ENCODE measurements around the gene WDTC1.
"Not testable (repeated sequence)": the region's sequence is repeated elsewhere in the genome, so short reads cannot be mapped to it uniquely, and the experiment has no call there.

Gene WDTC1

DNA sequence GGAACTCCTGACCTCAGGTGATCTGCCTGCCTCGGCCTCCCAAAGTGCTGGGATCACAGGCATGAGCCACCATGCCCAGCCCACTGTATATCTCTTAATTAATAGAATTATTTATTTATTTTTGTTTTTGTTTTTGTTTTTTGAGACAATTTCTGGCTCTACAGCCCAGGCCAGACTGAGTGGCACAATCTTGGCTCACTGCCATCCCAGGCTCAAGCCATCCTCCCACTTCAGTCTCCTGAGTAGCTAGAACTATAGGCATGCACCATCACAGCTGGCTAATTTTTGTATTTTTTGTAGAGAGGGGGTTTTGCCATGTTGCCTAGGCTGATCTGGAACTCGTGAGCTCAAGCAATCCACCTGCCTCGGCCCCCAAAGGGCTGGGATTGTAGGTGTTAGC is 15.7 kb upstream of the WDTC1 start:
- Histone ChIP-seq H3K9me3 (ENCODE audit: control insufficient read depth, insufficient read depth, low read length) (no peaks in the 10 kb centered on the region), H3K36me3 (ENCODE audit: control insufficient read depth, insufficient read depth, low read length) (no peaks in the 10 kb centered on the region), H3K9ac (ENCODE audit: low read depth, low read length) (no peak overlapping the region), H3K27me3 (ENCODE audit: control insufficient read depth, insufficient read depth, low read length) (no peaks in the 10 kb centered on the region), H3K4me1 (ENCODE audit: control insufficient read depth, insufficient read depth, low read length) (no peaks in the 10 kb centered on the region), H3K27ac (ENCODE audit: low read depth, low read length) (no peak overlapping the region), H3K4me3 (ENCODE audit: low read depth, low read length) (no peak overlapping the region)

DNA sequence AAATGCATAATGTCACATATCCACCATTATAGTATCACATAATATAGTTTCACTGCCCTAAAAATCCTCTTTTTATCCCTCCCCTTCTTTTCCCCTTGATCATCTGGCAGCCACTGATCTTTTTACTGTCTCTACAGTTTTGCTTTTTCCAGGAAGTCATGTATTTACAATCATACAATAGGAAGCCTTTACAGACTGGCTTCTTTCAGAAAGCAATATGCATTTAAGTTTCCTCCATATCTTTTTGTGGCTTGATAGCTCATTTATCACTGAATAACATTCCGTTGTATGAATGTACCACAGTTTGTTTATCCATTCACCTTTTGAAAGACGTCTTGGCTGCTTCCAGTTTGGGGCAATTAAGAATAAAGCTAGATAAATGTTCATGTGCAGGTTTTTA is 14.3 kb upstream of the WDTC1 start:
- H3K4me1 ChIP-seq (ENCODE audit: control insufficient read depth, insufficient read depth, low read length) = no peaks in the 10 kb centered on the region
- no peaks in the 10 kb centered on the region for H3K9me3 ChIP-seq (ENCODE audit: control insufficient read depth, insufficient read depth, low read length)
- no peak overlapping the region for H3K4me3 ChIP-seq (ENCODE audit: low read depth, low read length)
- H3K36me3 ChIP-seq (ENCODE audit: control insufficient read depth, insufficient read depth, low read length) = no peaks in the 10 kb centered on the region
- no peak overlapping the region for H3K9ac ChIP-seq (ENCODE audit: low read depth, low read length)
- no peaks in the 10 kb centered on the region for H3K27me3 ChIP-seq (ENCODE audit: control insufficient read depth, insufficient read depth, low read length)
- H3K27ac ChIP-seq (ENCODE audit: low read depth, low read length) = no peak overlapping the region

DNA sequence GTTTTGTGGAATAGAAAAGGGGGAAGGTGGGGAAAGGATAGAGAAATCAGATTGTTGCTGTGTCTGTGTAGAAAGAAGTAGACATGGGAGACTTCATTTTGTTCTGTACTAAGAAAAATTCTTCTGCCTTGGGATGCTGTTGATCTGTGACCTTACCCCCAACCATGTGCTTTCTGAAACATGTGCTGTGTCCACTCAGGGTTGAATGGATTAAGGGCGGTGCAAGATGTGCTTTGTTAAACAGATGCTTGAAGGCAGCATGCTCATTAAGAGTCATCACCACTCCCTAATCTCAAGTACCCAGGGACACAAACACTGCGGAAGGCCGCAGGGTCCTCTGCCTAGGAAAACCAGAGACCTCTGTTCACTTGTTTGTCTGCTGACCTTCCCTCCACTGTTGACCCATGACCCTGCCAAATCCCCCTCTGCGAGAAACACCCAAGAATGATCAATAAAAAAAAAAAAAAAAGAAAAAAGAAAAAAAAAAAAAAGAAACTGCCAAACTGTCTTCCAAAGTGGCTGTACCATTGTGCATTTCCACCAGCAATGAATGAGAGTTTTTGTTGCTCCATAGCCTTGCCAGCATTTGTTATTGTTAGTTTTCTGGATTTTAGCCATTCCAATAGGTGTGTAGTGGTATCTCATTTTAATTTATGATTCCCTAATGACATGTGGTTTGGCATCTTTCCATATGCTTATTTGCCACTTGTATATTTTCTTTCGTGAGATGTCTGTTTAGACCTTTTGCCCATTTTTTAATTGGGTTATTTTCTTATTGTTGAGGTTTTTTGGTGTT is 13.5 kb upstream of the WDTC1 start:
- H3K4me3 ChIP-seq (ENCODE audit: low read depth, low read length); H3K27ac ChIP-seq (ENCODE audit: low read depth, low read length); H3K27me3 ChIP-seq (ENCODE audit: control insufficient read depth, insufficient read depth, low read length); H3K9ac ChIP-seq (ENCODE audit: low read depth, low read length); H3K9me3 ChIP-seq (ENCODE audit: control insufficient read depth, insufficient read depth, low read length); H3K36me3 ChIP-seq (ENCODE audit: control insufficient read depth, insufficient read depth, low read length); H3K4me1 ChIP-seq (ENCODE audit: control insufficient read depth, insufficient read depth, low read length): not testable (repeated sequence)

DNA sequence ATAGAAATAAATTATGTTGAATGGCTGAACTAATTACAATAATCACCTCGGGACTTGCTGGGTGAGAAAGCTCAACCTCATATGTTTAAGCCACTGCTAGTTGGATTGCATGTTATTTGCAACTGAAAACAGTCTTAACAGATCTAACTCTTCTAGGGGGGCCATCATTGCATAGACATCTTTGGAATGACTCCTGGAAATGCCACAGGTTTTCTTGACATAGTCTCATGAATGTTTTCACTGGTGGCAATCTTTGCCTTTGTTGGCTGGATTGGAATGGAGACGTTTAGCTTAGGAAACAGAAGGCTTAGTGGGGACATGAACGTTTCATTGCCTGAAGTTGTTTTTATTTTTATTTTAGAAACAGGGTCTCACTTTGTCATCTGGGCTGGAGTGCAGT is 8.8 kb upstream of the WDTC1 start:
- Histone ChIP-seq H3K27ac (ENCODE audit: low read depth, low read length) (no peak overlapping the region), H3K4me1 (ENCODE audit: control insufficient read depth, insufficient read depth, low read length) (no peaks in the 10 kb centered on the region), H3K36me3 (ENCODE audit: control insufficient read depth, insufficient read depth, low read length) (no peaks in the 10 kb centered on the region), H3K9ac (ENCODE audit: low read depth, low read length) (no peak overlapping the region), H3K27me3 (ENCODE audit: control insufficient read depth, insufficient read depth, low read length) (no peaks in the 10 kb centered on the region), H3K9me3 (ENCODE audit: control insufficient read depth, insufficient read depth, low read length) (no peaks in the 10 kb centered on the region), H3K4me3 (ENCODE audit: low read depth, low read length) (no peak overlapping the region)

DNA sequence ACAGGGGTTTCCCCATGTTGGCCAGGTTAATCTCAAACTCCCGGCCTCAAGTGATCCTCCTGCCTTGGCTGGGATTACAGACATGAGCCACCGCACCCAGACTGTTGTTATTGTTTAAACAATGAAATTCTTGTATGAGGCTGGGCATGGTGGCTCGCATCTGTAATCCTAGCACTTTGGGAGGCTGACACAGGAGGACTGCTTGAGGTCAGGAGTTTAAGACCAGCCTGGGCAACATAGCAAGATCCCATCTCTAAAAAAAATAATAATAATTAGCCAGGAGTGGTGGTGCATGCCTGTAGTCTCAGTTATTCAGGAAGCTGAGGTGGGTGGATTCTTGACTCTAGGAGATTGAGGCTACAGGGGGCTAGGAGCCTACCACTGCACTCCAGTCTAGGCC is 6.7 kb upstream of the WDTC1 start:
- Histone ChIP-seq H3K27me3 (ENCODE audit: control insufficient read depth, insufficient read depth, low read length) (no peaks in the 10 kb centered on the region), H3K9ac (ENCODE audit: low read depth, low read length) (no peak overlapping the region), H3K9me3 (ENCODE audit: control insufficient read depth, insufficient read depth, low read length) (no peaks in the 10 kb centered on the region), H3K36me3 (ENCODE audit: control insufficient read depth, insufficient read depth, low read length) (no peaks in the 10 kb centered on the region), H3K4me3 (ENCODE audit: low read depth, low read length) (no peak overlapping the region), H3K27ac (ENCODE audit: low read depth, low read length) (no peak overlapping the region), H3K4me1 (ENCODE audit: control insufficient read depth, insufficient read depth, low read length) (no peaks in the 10 kb centered on the region)

DNA sequence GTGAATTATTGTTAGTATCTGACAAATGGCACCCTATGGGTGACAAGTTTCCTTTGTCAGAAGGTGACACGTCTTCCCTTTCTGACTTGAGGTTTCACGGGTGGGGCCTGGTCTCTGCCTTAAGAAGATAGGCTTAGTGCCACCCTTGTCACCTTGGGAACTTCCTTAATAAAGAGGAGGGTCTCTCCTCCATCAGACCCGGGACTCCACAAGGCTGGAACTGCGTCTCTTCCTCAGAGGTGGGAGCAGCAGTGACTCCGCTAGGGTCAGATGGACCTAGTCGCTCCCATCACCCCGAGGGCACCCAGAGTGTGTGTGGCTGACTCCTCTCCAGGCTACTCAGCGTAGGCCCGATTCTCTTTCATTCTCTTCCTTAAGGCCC is 774 bp upstream of the WDTC1 start:
- H3K27ac ChIP-seq (ENCODE audit: low read depth, low read length) = no peak overlapping the region
- H3K4me1 ChIP-seq (ENCODE audit: control insufficient read depth, insufficient read depth, low read length) = peaks cover 9% of the 10 kb centered on the region
- H3K36me3 ChIP-seq (ENCODE audit: control insufficient read depth, insufficient read depth, low read length) = no peaks in the 10 kb centered on the region
- peak overlapping the region; percentile 78 for H3K4me3 ChIP-seq (ENCODE audit: low read depth, low read length)
- H3K27me3 ChIP-seq (ENCODE audit: control insufficient read depth, insufficient read depth, low read length) = no peaks in the 10 kb centered on the region
- H3K9ac ChIP-seq (ENCODE audit: low read depth, low read length) = no peak overlapping the region
- no peaks in the 10 kb centered on the region for H3K9me3 ChIP-seq (ENCODE audit: control insufficient read depth, insufficient read depth, low read length)

DNA sequence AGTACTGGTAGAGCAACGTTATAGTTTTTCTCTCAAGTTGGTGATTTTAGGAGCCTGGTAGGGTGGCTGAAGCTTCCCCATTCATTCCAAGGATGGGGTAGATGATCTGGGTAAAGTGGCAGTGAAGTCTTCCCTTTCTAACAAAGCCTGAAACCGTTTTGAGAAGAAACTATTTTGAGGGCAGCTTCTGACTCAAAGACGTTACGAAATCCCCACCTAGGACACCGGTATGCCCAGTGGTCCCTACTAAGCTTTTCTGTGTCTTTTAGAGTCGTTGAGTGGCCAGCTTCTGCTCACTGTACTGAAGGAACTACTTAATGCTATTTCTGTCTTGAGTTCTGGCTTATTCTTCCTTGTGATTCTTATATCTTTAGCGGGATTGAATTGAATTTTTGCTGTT is 1.4 kb downstream of the WDTC1 start:
- Histone ChIP-seq H3K4me1 (ENCODE audit: control insufficient read depth, insufficient read depth, low read length) (peaks cover 9% of the 10 kb centered on the region), H3K9ac (ENCODE audit: low read depth, low read length) (no peak overlapping the region), H3K9me3 (ENCODE audit: control insufficient read depth, insufficient read depth, low read length) (no peaks in the 10 kb centered on the region), H3K27ac (ENCODE audit: low read depth, low read length) (peak overlapping the region; percentile 72), H3K27me3 (ENCODE audit: control insufficient read depth, insufficient read depth, low read length) (no peaks in the 10 kb centered on the region), H3K36me3 (ENCODE audit: control insufficient read depth, insufficient read depth, low read length) (no peaks in the 10 kb centered on the region), H3K4me3 (ENCODE audit: low read depth, low read length) (peak overlapping the region; percentile 78)

DNA sequence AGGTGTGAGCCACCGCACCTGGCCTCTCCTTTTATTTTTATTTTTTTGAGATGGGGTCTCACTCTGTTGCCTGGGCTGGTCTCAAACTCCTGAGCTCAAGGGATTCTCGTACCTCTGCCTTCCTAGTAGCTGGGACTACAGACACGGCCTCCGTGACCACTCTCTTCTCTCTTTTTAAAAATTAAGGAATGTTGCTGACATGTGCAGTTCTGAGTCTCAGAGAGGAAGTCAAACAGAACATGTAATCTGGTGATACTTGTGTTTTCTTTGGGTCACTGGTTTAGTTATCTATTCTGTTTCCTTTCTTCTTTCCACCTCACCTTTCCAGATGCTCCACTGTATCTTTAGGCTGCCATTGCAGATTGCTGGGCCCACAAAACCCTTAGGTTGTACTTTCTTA is 2.7 kb downstream of the WDTC1 start:
- Histone ChIP-seq H3K9ac (ENCODE audit: low read depth, low read length) (no peak overlapping the region), H3K4me1 (ENCODE audit: control insufficient read depth, insufficient read depth, low read length) (peaks cover 9% of the 10 kb centered on the region), H3K27ac (ENCODE audit: low read depth, low read length) (no peak overlapping the region), H3K27me3 (ENCODE audit: control insufficient read depth, insufficient read depth, low read length) (no peaks in the 10 kb centered on the region), H3K4me3 (ENCODE audit: low read depth, low read length) (no peak overlapping the region), H3K9me3 (ENCODE audit: control insufficient read depth, insufficient read depth, low read length) (no peaks in the 10 kb centered on the region), H3K36me3 (ENCODE audit: control insufficient read depth, insufficient read depth, low read length) (no peaks in the 10 kb centered on the region)

DNA sequence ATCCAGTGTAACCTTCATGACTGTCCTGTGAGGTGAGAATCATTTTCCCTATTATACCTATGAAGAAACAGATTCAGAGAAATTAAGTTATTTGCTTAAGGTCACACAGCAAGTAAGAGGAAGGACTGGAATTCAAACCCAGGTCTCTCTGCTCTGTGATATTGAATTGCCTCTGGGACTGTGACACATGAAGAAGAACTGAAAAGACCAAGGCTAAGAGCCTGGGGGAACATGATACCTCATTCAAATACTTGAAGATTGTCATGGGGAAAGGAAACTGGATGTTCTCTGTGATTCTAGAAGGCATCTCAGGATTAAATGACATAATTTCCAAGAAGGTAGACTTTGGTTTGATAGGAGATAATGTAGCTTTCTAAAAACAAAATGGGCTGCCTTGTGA is 3.6 kb downstream of the WDTC1 start:
- Histone ChIP-seq H3K9ac (ENCODE audit: low read depth, low read length) (no peak overlapping the region), H3K9me3 (ENCODE audit: control insufficient read depth, insufficient read depth, low read length) (no peaks in the 10 kb centered on the region), H3K4me1 (ENCODE audit: control insufficient read depth, insufficient read depth, low read length) (peaks cover 9% of the 10 kb centered on the region), H3K27ac (ENCODE audit: low read depth, low read length) (no peak overlapping the region), H3K4me3 (ENCODE audit: low read depth, low read length) (no peak overlapping the region), H3K27me3 (ENCODE audit: control insufficient read depth, insufficient read depth, low read length) (no peaks in the 10 kb centered on the region), H3K36me3 (ENCODE audit: control insufficient read depth, insufficient read depth, low read length) (no peaks in the 10 kb centered on the region)

DNA sequence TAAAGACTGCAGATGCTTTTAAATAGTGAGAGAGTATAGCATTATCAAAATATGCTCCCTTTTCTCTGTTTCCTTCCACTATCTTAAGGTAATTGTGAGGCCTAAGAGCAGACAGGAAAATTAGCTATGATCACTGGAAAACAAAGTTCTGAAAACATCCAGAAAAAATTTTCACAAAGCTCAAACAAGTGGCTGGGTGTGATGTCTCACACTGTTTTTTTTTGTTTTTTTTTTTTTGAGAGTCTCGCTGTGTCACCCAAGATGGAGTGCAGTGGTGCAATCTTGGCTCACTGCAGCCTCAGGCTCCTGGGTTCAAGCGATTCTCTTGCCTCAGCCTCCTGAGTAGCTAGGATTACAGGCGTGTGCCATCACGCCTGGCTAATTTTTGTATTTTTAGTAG is 7.2 kb downstream of the WDTC1 start:
- H3K9me3 ChIP-seq (ENCODE audit: control insufficient read depth, insufficient read depth, low read length) = no peaks in the 10 kb centered on the region
- H3K27me3 ChIP-seq (ENCODE audit: control insufficient read depth, insufficient read depth, low read length) = no peaks in the 10 kb centered on the region
- no peak overlapping the region for H3K9ac ChIP-seq (ENCODE audit: low read depth, low read length)
- no peaks in the 10 kb centered on the region for H3K4me1 ChIP-seq (ENCODE audit: control insufficient read depth, insufficient read depth, low read length)
- no peak overlapping the region for H3K27ac ChIP-seq (ENCODE audit: low read depth, low read length)
- no peak overlapping the region for H3K4me3 ChIP-seq (ENCODE audit: low read depth, low read length)
- H3K36me3 ChIP-seq (ENCODE audit: control insufficient read depth, insufficient read depth, low read length) = no peaks in the 10 kb centered on the region

DNA sequence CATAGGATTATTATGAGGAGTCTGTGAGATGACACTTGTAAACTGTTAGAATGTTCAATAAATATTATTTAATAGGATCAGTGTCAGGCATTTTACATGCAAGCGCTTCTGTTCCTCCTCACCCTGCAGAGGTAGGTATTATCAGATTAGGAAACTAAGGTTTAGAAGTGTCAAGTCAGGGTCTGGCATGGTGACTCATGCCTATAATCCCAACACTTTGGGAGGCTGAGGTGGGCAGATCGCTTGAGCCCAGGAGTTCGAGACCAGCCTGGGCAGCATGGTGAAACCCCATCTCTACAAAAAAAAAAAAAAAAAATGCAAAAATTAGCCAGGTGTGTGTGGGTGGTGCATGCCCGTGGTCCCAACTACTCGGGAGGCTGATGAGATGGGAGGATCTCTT is 9.2 kb downstream of the WDTC1 start:
- not testable (repeated sequence) for H3K9me3 ChIP-seq (ENCODE audit: control insufficient read depth, insufficient read depth, low read length); H3K36me3 ChIP-seq (ENCODE audit: control insufficient read depth, insufficient read depth, low read length); H3K27me3 ChIP-seq (ENCODE audit: control insufficient read depth, insufficient read depth, low read length); H3K27ac ChIP-seq (ENCODE audit: low read depth, low read length); H3K4me1 ChIP-seq (ENCODE audit: control insufficient read depth, insufficient read depth, low read length); H3K4me3 ChIP-seq (ENCODE audit: low read depth, low read length); H3K9ac ChIP-seq (ENCODE audit: low read depth, low read length)

DNA sequence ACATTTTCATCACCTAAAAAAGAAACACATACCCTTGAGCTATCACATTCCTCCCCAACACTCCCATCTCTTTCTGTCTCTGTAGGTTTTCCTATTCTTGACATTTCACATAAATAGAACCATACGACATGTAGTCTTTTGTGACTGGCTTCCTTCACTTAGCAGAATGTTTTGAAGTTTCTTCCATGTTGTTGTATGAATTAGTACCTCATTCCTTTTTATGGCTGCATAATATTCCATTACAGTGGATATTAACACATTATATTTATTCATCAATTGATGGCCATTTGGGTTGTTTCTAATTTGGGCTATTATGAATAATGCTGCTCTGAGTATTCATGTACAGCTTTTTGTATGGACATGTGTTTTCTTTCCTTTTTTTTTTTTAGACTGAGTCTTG is 11.8 kb downstream of the WDTC1 start:
- Histone ChIP-seq H3K36me3 (ENCODE audit: control insufficient read depth, insufficient read depth, low read length) (no peaks in the 10 kb centered on the region), H3K27ac (ENCODE audit: low read depth, low read length) (no peak overlapping the region), H3K9me3 (ENCODE audit: control insufficient read depth, insufficient read depth, low read length) (no peaks in the 10 kb centered on the region), H3K4me1 (ENCODE audit: control insufficient read depth, insufficient read depth, low read length) (no peaks in the 10 kb centered on the region), H3K27me3 (ENCODE audit: control insufficient read depth, insufficient read depth, low read length) (no peaks in the 10 kb centered on the region), H3K4me3 (ENCODE audit: low read depth, low read length) (no peak overlapping the region), H3K9ac (ENCODE audit: low read depth, low read length) (no peak overlapping the region)
